ENCODE results near the gene SSR1.

GRCh38 chr6:7307533-7307932 lies 5.5 kb downstream of the SSR1 start:
- TF ChIP-seq, protein P1, sequence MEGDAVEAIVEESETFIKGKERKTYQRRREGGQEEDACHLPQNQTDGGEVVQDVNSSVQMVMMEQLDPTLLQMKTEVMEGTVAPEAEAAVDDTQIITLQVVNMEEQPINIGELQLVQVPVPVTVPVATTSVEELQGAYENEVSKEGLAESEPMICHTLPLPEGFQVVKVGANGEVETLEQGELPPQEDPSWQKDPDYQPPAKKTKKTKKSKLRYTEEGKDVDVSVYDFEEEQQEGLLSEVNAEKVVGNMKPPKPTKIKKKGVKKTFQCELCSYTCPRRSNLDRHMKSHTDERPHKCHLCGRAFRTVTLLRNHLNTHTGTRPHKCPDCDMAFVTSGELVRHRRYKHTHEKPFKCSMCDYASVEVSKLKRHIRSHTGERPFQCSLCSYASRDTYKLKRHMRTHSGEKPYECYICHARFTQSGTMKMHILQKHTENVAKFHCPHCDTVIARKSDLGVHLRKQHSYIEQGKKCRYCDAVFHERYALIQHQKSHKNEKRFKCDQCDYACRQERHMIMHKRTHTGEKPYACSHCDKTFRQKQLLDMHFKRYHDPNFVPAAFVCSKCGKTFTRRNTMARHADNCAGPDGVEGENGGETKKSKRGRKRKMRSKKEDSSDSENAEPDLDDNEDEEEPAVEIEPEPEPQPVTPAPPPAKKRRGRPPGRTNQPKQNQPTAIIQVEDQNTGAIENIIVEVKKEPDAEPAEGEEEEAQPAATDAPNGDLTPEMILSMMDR (conservative IDR thresholded peaks at IDR 0.05; ENCODE audit: low read depth, low read length) = no peak
- TF ChIP-seq EZH2 (IDR thresholded peaks at IDR 0.05; ENCODE audit: low read length, unreplicated experiment) = no peak

Measured in PC-3 (cell line).